DMS 273 (cell line): ENCODE measurements around the gene NLGN1.
"Not testable (repeated sequence)": the region's sequence is repeated elsewhere in the genome, so short reads cannot be mapped to it uniquely, and the experiment has no call there.

Experiments used
- DNase-seq: peaks from one replicate; lab custom pipeline; 2025; ENCODE audit not compliant: unreplicated experiment; lab: John Stamatoyannopoulos, UW

NLGN1 gene

DNA sequence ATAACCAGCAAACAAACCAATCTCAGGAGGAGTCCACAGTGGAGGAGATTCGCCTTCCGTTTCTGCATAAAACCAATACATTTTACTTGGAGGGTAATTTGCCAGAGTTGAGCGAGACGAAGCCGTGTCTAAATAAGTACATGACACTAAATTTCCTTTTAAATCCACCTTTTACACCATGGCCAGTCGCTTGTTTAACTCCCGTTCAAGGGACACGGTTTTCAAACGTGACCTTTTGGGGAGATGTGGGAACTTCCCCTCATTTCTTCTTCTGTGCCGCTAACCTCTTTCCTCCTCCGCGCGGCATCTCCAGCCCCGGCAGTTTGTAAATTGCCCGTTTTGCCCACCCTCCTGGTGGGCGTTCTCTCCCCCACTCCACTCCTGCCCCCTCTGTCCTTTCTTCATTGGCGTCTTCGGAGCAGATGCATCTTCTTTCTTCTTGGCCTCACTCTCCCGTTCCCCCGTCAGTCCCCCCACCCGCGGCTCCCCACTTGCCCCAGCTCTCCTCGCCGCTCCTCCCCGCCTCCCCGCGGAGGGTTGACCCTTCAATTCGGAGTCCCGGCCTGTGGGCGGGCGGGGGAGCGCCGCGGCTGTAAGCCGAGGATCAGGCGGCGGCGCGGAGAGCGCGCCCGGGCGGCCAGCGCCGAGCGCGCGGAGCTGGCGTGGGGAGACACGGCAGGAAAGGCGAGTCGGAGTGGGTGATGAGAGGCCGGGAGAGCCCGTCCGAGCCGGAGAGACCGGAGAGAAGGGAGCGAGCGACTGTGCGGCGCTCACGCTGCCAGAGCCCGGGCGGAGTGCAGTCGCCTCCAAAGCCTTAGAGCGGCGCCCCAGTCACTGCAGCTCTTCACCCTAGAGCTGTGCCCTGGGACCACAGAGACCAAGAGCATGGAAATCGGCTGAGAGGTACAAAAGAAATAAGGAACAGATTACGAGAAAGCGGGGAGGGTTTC, at the start of gene NLGN1:
TSS of gene NLGN1 (plus strand) at position 584 of the 950 bp plus-strand sequence.
- peak; percentile 93 for DNase-seq

- DNase-seq, result no peak
These were observed 45.7 kb upstream of the NLGN1 start for GRCh38 chr3:173351886-173352285.

GRCh38 chr3:173353137-173353536, 44.4 kb upstream of the NLGN1 start:
- DNase-seq, result not testable (repeated sequence)

DNA sequence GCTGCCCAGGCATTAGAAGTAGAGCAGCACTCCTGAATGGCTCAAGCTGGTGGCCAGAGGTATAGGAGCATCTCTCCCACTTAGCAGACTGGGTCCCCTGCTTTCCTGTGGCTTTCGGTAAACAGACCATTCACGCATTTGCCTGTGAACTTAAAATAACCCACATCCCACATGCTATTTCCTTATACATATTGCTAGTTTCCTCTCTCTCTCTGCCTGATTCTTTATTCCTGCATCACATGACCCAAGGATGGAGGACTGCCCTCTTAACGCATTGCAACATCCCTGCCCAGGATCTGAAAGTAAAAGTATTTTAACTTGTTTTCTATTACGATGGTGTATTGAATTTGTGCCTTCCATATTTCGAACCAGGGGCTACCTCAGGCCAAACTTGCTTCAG, 43.4 kb upstream of the NLGN1 start:
- no peak for DNase-seq

GRCh38 chr3:173371848-173372487, 25.6 kb upstream of the NLGN1 start:
- peak; percentile 69 for DNase-seq

- DNase-seq, result no peak
These were observed 16.9 kb upstream of the NLGN1 start for GRCh38 chr3:173380681-173381080.

- DNase-seq, result not testable (repeated sequence)
These were observed 15.6 kb upstream of the NLGN1 start for GRCh38 chr3:173381936-173382335.

- no peak for DNase-seq
These were observed 2.5 kb upstream of the NLGN1 start for GRCh38 chr3:173395073-173395411.

GRCh38 chr3:173395412-173396181, 1.9 kb upstream of the NLGN1 start:
- peak; percentile 97 for DNase-seq

- peak; percentile 71 for DNase-seq
These were observed 1.1 kb upstream of the NLGN1 start for GRCh38 chr3:173396191-173397041.

GRCh38 chr3:173398111-173398479, 551 bp downstream of the NLGN1 start:
- DNase-seq, result no peak

DNA sequence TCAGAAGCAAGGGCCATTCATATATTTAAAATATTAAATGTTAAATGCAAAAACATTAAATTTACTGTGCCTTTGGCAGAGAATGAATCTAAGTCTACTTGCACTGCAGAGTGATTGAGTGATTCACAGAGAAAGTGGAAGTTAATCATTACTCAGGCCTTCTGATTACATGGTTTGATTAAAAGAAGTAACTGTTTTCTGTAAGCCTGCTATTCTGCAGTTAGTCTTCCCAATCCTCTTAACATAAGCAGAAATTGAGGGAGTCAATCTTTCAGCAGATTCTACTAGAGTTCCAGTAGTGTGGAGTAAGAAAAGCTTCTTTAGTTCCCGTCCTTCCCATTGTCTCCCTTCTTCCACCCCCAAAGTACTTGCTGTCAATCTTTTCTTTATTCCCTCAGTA, 1.5 kb downstream of the NLGN1 start:
- no peak for DNase-seq

GRCh38 chr3:173401369-173401768, 3.8 kb downstream of the NLGN1 start:
- DNase-seq, result no peak

DNA sequence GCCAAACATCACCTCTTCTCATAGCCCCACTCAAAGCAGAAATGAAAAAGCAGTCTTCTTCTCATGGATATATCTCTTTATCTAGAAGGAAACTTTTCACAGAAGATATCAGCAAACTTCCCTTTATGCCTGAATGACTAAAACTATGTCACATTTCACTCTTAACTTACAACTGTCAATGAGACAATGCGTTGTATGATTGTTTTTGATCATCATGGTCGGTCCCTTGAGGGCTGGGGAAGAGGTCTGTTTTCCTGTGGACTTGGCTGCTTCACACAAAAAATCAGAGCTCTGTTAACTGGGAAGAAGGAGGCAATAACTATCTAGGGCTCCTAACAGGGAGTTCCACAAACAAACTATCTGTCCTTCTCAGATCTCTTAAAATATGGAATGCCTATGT, 5.1 kb downstream of the NLGN1 start:
- no peak for DNase-seq

- DNase-seq, result no peak
These were observed 5.8 kb downstream of the NLGN1 start for GRCh38 chr3:173403376-173403775.

- peak; percentile 12 for DNase-seq
These were observed 6.6 kb downstream of the NLGN1 start for GRCh38 chr3:173404156-173404555.

DNA sequence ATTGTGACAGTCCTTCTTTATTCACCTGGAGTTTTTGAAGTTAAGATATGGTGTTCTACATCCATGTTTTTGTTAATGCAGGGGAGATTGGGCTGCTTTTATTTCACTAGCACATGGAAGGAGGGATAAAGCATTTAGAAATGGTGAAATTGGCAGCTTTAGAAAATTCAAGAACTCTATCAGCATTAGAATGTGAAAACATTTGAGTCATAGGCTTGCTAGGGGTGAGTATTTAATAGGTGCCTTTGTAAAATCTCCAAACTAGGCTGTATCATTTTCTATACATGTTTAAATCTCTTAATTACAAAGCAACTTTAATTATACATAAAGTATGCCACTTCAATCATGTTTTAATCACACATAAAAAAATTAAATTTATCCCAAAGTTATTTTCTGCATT, 12.9 kb downstream of the NLGN1 start:
- DNase-seq, result no peak

DNA sequence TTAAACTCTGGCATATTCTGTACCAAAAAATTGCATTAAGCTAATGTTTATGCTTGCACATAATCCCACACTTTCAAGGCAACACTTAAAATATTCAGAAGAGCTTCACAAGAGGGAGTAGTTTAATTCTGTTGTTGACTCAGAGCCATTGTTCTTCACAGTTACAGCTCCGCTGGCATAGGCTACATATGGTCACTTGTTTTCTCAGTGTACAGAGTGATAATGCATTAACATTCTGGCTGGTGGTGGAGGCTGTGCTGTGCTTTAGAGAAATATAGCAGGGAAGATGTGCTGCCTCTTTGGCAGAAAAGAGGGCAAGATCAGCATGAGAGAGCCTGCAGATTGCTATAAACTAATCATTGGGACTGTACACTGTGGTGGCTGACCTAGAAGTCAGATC, 13.3 kb downstream of the NLGN1 start:
- DNase-seq, result peak; percentile 14

DNA sequence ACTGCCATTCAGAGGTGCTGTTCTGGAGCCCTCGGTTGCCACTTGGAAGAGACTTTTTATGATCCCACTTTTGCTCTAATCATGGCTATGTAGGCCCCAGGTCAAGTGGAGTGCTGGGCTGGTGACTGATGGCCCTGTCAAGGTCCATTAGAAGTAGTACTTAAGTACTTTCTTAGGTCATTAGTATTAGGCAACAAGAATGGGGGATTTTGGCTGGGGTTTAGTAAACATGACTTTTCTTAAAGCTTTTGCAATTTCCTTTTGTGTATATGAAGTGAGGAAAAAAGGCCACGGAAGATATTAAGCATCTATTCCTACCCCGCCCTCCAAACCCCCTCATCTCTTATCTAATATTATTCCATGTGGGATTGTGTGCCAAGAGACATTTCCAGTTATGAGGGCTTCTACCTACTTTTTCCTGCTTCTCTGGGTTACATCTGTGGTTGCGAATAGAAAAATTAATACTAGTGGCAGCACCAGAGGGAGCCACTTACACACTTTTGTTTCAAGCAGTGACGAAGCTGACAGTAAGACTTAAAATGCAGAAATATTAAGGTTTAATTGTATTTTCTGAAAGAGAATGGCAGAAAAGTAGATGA, 13.9 kb downstream of the NLGN1 start:
- DNase-seq, result peak; percentile 68

DNA sequence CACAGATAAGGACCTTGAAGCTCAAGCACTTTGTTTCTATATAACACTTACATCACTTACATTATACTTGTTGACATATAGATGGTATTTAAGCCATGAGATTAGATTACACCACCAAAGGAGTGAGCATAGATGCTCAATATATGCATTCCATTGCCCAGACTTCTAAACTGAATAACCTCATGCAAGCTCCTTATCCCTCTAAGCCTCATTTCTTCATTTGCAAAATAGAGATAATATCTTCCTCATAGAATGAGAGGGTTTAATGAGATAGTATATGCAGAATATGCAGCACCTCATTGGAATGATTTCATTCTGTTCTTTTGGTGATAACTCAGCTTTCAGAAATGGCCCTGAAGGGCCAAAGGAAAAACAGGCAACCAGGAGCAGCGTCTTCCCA, 18.5 kb downstream of the NLGN1 start:
- no peak for DNase-seq
